Ectodermal cell (in vitro differentiated cells): ENCODE results near the gene UBE3C.

Source experiments
- H3K27ac ChIP-seq: 2 replicates; pipeline ENCODE4 v1.7.0; 2013; ENCODE audit warnings: mild to moderate bottlenecking, low read depth, low read length; ENCODE audit not compliant: insufficient read depth, poor library complexity, severe bottlenecking
- H3K27me3 ChIP-seq: 2 replicates; pipeline ENCODE4 v1.7.0; 2013; ENCODE audit warnings: mild to moderate bottlenecking, low read length; ENCODE audit not compliant: insufficient read depth, control insufficient read depth, poor library complexity, severe bottlenecking
- H3K36me3 ChIP-seq: one replicate; pipeline ENCODE4 v1.7.0; 2013; ENCODE audit warnings: low read length; ENCODE audit not compliant: control insufficient read depth, insufficient read depth
- H3K4me1 ChIP-seq: one replicate; pipeline ENCODE4 v1.7.0; 2013; ENCODE audit warnings: low read length; ENCODE audit not compliant: control insufficient read depth, insufficient read depth
- H3K4me3 ChIP-seq: 2 replicates; pipeline ENCODE4 v1.7.0; 2013; ENCODE audit warnings: low read depth, low read length, control low read depth; ENCODE audit not compliant: insufficient read depth
- H3K9me3 ChIP-seq: 2 replicates; pipeline ENCODE4 v1.7.0; 2013; ENCODE audit warnings: mild to moderate bottlenecking, low read length, moderate library complexity; ENCODE audit not compliant: control insufficient read depth
- WGBS, 2 experiments: methylation state at CpG; one replicate each; pipeline ENCODE4 v1.1.7; 2013; ENCODE audit warnings: missing lambda C conversion rate in 2 of 2; 5-methylcytosine and 5-hydroxymethylcytosine counted together

The UBE3C gene

DNA sequence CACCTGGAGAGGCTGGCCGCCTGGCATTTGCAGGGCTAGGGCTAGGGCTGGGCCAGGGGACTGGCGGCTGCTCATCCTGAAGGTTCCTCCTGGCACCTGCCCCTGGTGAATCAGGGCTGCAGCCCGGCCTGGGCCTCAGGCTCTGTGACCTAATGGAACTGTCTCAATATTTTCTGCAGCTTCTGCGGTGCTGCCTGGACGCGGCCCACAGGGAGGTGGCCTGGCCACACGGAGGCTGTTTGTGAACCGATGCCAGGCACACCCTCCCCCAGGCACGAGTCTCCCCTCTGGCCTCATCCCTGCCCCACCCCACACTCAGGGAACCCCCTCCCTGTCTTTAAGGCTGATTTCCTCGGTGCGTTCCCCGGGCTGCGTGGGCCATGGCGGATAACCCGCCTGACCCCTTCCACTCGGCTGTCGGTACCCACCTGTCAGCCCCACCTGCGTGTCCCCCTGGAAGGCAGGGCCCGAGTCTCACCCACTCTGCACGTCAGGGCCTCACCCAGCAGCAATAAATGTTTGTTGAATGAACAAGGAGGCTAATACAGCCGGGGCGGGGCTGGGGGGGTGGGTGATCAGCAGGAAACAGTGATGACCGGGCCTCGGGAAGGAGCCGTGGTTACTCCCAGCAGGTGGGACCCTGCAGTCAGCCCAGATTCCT lies 143.5 kb downstream of the UBE3C start:
- 76 to 78% methylated on average over 25 of the region's 25 CpGs for WGBS, 2 experiments
- H3K4me3 ChIP-seq, result no peak overlapping the region
- no peak overlapping the region for H3K27ac ChIP-seq
- H3K27me3 ChIP-seq, result peaks cover 13% of the 10 kb centered on the region
- no peaks in the 10 kb centered on the region for H3K36me3 ChIP-seq
- no peaks in the 10 kb centered on the region for H3K4me1 ChIP-seq
- no peaks in the 10 kb centered on the region for H3K9me3 ChIP-seq

DNA sequence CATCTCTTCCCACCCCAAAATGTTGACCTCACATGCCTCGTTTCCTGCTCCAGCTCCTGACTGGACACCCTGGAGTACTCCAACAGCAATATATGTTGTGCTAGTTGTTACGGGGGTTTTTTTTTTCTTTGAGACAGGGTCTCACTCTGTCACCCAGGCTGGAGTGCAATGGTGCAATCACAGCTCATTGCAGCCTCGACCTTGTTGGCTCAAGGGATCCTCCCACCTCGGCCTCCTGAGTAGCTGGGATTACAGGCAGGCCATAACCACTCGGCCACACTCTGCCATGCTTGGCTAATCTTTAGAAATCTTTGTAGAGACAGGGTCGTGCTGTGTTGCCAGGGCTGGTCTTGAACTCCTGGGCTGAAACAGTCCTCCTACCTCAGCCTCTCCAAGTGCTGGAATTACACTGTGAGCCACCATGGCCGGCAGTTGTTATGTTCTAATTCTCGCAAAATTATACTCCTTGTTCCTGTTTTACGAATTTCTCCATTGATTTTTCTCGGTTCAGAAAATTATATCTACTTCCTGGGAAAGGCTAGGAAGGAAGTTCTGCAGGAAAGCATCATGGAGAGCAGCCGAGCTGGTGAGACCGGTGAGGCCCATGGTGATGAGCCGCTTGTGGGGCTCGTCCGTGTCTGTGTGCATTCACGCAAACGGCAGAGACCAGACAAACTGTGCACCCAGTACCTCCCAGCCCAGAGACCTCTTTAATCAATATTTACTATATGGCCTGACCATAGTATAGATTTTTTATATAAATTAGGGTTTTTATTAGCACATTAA lies 145.7 kb downstream of the UBE3C start:
- Histone ChIP-seq H3K27me3 (peaks cover 4% of the 10 kb centered on the region), H3K4me3 (no peak overlapping the region), H3K27ac (no peak overlapping the region), H3K9me3 (no peaks in the 10 kb centered on the region), H3K4me1 (no peaks in the 10 kb centered on the region), H3K36me3 (no peaks in the 10 kb centered on the region)
- WGBS, 2 experiments, result 92 to 95% methylated on average over 17 of the region's 17 CpGs

- no peaks in the 10 kb centered on the region for H3K27me3 ChIP-seq
- H3K9me3 ChIP-seq, result no peaks in the 10 kb centered on the region
- no peak overlapping the region for H3K27ac ChIP-seq
- no peaks in the 10 kb centered on the region for H3K36me3 ChIP-seq
- no peak overlapping the region for H3K4me3 ChIP-seq
- 87 to 89% methylated on average over 29 of the region's 29 CpGs for WGBS, 2 experiments
- no peaks in the 10 kb centered on the region for H3K4me1 ChIP-seq
Observed at GRCh38 chr7:157291404-157292080, 152.8 kb downstream of the UBE3C start.

DNA sequence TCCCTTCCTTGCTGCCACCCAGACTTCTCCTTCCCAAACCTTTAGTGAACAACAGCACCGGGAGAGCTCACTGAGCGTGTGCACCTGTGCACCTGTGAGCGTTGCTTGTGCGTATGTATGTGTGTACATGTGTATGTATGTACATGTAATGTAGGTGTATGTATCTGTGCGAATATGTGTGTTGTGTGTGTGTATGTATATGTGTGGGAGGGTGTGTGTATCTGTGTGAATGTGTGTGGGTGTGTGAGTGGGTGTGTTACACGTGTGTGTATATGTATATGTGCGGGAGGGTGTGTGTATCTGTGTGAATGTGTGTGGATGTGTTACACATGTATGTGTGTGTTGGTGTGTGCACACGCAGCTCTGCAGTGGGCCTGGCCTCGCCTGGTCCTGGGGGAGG lies 153.5 kb downstream of the UBE3C start:
- Histone ChIP-seq H3K4me3 (no peak overlapping the region), H3K27me3 (no peaks in the 10 kb centered on the region), H3K4me1 (no peaks in the 10 kb centered on the region), H3K36me3 (no peaks in the 10 kb centered on the region), H3K9me3 (no peaks in the 10 kb centered on the region), H3K27ac (no peak overlapping the region)
- 94 to 97% methylated on average over 9 of the region's 9 CpGs for WGBS, 2 experiments

- Histone ChIP-seq H3K4me1 (no peaks in the 10 kb centered on the region), H3K9me3 (no peaks in the 10 kb centered on the region), H3K27me3 (no peaks in the 10 kb centered on the region), H3K4me3 (no peak overlapping the region), H3K36me3 (no peaks in the 10 kb centered on the region), H3K27ac (no peak overlapping the region)
- 87 to 88% methylated on average over 32 of the region's 32 CpGs for WGBS, 2 experiments
Observed at GRCh38 chr7:157292770-157293412, 154.2 kb downstream of the UBE3C start.

- WGBS, 2 experiments, result 85 to 88% methylated on average over 13 of the region's 13 CpGs
- Histone ChIP-seq H3K4me1 (no peaks in the 10 kb centered on the region), H3K4me3 (no peak overlapping the region), H3K27me3 (no peaks in the 10 kb centered on the region), H3K36me3 (no peaks in the 10 kb centered on the region), H3K27ac (no peak overlapping the region), H3K9me3 (no peaks in the 10 kb centered on the region)
Observed at GRCh38 chr7:157293413-157293788, 154.7 kb downstream of the UBE3C start.

DNA sequence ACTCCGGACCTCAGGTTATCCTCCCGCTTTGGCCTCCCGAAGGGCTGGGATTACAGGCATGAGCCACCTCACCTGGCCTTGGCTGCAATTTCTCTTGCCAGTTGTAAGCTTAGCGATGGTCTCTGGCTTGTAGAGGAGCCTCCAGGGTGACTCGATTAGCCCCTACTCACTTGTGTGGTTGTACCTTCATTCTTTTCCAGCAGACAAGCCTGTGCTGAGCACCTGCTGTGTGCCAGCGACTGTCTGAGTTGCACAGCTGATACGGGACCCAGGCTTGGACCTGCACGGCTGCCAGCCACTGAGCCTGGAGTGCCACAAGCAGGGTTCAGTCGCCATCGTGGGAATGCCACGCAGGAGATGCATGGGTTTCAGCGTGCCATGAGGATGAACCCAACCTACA lies 156.0 kb downstream of the UBE3C start:
- Histone ChIP-seq H3K27ac (no peak overlapping the region), H3K4me3 (no peak overlapping the region)
- WGBS, 2 experiments, result 95% methylated on average over 12 of the region's 12 CpGs

GRCh38 chr7:157295338-157295737 lies 156.6 kb downstream of the UBE3C start:
- Histone ChIP-seq H3K27me3 (no peaks in the 10 kb centered on the region), H3K9me3 (no peaks in the 10 kb centered on the region), H3K27ac (no peak overlapping the region), H3K36me3 (no peaks in the 10 kb centered on the region), H3K4me1 (no peaks in the 10 kb centered on the region), H3K4me3 (no peak overlapping the region)
- WGBS, 2 experiments, result 94 to 95% methylated on average over 12 of the region's 12 CpGs

More for the DNA sequence above, 156.0 kb downstream of the UBE3C start:
- H3K9me3 ChIP-seq, result no peaks in the 10 kb centered on the region
- no peaks in the 10 kb centered on the region for H3K27me3 ChIP-seq
- H3K36me3 ChIP-seq, result no peaks in the 10 kb centered on the region
- no peaks in the 10 kb centered on the region for H3K4me1 ChIP-seq

DNA sequence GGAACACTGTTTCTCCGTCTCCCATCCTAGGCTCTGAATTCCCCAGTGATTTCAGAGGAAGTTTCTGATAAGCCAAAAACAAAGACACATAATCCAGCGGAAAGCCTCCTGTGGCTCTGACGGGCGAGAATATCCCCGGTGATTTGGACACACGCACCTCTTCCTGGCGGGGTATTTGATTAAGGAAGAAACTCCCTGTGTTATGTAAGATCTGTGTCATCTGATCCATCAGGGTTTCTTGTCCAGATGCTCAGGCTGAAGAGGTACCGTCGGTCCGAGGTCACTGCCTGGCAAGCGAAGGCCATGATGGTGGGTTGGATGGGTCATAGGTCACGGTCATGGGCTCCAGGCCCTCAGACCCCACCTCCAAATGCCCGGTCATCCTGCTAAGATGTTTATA lies 158.5 kb downstream of the UBE3C start:
- no peaks in the 10 kb centered on the region for H3K4me1 ChIP-seq
- WGBS, 2 experiments, result 87% methylated on average over 13 of the region's 13 CpGs
- H3K27me3 ChIP-seq, result no peaks in the 10 kb centered on the region
- no peaks in the 10 kb centered on the region for H3K36me3 ChIP-seq
- H3K9me3 ChIP-seq, result no peaks in the 10 kb centered on the region
- H3K4me3 ChIP-seq, result no peak overlapping the region
- H3K27ac ChIP-seq, result no peak overlapping the region

GRCh38 chr7:157299317-157299612 lies 160.5 kb downstream of the UBE3C start:
- Histone ChIP-seq H3K4me1 (no peaks in the 10 kb centered on the region), H3K9me3 (no peaks in the 10 kb centered on the region), H3K27me3 (no peaks in the 10 kb centered on the region), H3K4me3 (no peak overlapping the region), H3K27ac (no peak overlapping the region), H3K36me3 (no peaks in the 10 kb centered on the region)
- WGBS, 2 experiments, result 92 to 93% methylated on average over 3 of the region's 3 CpGs
